H1 (cell line): ENCODE measurements around the gene ZYG11B. TPM values are rescaled to one million over a fixed set of nuclear protein-coding genes. Genes with fewer than 3 reads are reported as not detected.

Experiments used
- CTCF ChIA-PET: fragments of 300-600 bp; sonication (Branson Sonifier 250); formaldehyde crosslinking; loops from one replicate; lab custom pipeline; 2021; ENCODE audit not compliant: partially characterized antibody; lab: Charles Lee
- POLR2A ChIA-PET: fragments of 300-600 bp; sonication (Branson Sonifier 250); formaldehyde crosslinking; loops from one replicate; lab custom pipeline; 2021; ENCODE audit warnings: inconsistent platforms; ENCODE audit not compliant: partially characterized antibody; lab: Charles Lee
- DNase-seq, 2 experiments: peaks; one replicate each; pipeline versions ENCODE4 v3.0.0 to v3.0.0-alpha.2; 2010 to 2022; ENCODE audit warnings: low spot score in 2 of 2, low read depth in 1 of 2, mixed read lengths in 1 of 2
- FAIRE-seq: peaks from 2 replicates; lab custom pipeline; 2011; peaks lifted over from hg19 to GRCh38; lab: Jason Lieb, UNC
- H2AFZ ChIP-seq: 2 replicates; pipeline ENCODE4 v1.8.1; 2012; ENCODE audit warnings: low read length, inconsistent platforms
- H2AK5ac ChIP-seq: 2 replicates; pipeline ENCODE4 v1.6.1; 2013; ENCODE audit warnings: low read depth, low read length
- H2BK120ac ChIP-seq: replicated peaks from 2 replicates; pipeline ENCODE3; 2013; ENCODE audit warnings: low read depth, low read length, inconsistent platforms
- H2BK12ac ChIP-seq: 2 replicates; pipeline ENCODE4 v1.6.1; 2013; ENCODE audit warnings: low read depth, low read length
- H2BK15ac ChIP-seq: 2 replicates; pipeline ENCODE4 v1.6.1; 2013; ENCODE audit warnings: low read length
- H2BK20ac ChIP-seq: 2 replicates; pipeline ENCODE4 v1.6.1; 2013; ENCODE audit warnings: low read length
- H2BK5ac ChIP-seq: 2 replicates; pipeline ENCODE4 v1.6.1; 2013; ENCODE audit warnings: low read depth, low read length
- H3K14ac ChIP-seq: 2 replicates; pipeline ENCODE4 v1.6.1; 2013; ENCODE audit warnings: inconsistent platforms; ENCODE audit not compliant: insufficient read length
- H3K18ac ChIP-seq: 2 replicates; pipeline ENCODE4 v1.6.1; 2013; ENCODE audit warnings: low read length; ENCODE audit errors: extremely low read depth
- H3K23ac ChIP-seq: 2 replicates; pipeline ENCODE4 v1.6.1; 2013; ENCODE audit warnings: inconsistent platforms; ENCODE audit not compliant: insufficient read length
- H3K23me2 ChIP-seq: 2 replicates; pipeline ENCODE4 v1.6.1; 2013; ENCODE audit warnings: low read depth, low read length
- H3K27ac ChIP-seq: 2 replicates; pipeline ENCODE4 v1.6.1; 2011; ENCODE audit warnings: low read depth, low read length, inconsistent platforms
- H3K27me3 ChIP-seq, 4 experiments: replicated peaks in 1 of 4; 1 replicate in 1 of 4; 2 replicates in 3 of 4; pipeline versions ENCODE4 v1.6.1 to v1.8.1; 2011 to 2013; ENCODE audit warnings: low read length in 3 of 4, mild to moderate bottlenecking in 3 of 4, inconsistent platforms in 2 of 4, mixed read lengths in 2 of 4, moderate library complexity in 1 of 4; ENCODE audit not compliant: control insufficient read depth in 3 of 4, insufficient read depth in 3 of 4; ENCODE audit errors: extremely low read depth in 1 of 4
- H3K36me3 ChIP-seq, 4 experiments: 2 replicates each; pipeline versions ENCODE4 v1.6.1 to v1.8.1; 2011 to 2013; ENCODE audit warnings: mild to moderate bottlenecking in 4 of 4, low read length in 3 of 4, moderate library complexity in 2 of 4, control low read depth in 1 of 4, inconsistent platforms in 1 of 4; ENCODE audit not compliant: insufficient read depth in 4 of 4, control insufficient read depth in 2 of 4
- H3K4ac ChIP-seq: replicated peaks from 2 replicates; pipeline ENCODE3; 2013; ENCODE audit warnings: low read length, low read depth, mixed read lengths, inconsistent platforms; ENCODE audit not compliant: insufficient read length
- H3K4me1 ChIP-seq, 4 experiments: replicated peaks in 1 of 4; 1 replicate in 1 of 4; 2 replicates in 3 of 4; pipeline versions ENCODE4 v1.6.1 to v1.8.1; 2011 to 2013; ENCODE audit warnings: low read length in 3 of 4, inconsistent platforms in 2 of 4, mixed read lengths in 1 of 4; ENCODE audit not compliant: insufficient read depth in 4 of 4, control insufficient read depth in 3 of 4
- H3K4me2 ChIP-seq, 2 experiments: 2 replicates each; pipeline versions ENCODE4 v1.6.1 to v1.8.1; 2011 to 2013; ENCODE audit warnings: low read depth in 2 of 2, low read length in 2 of 2, control low read depth in 1 of 2, inconsistent platforms in 1 of 2, mild to moderate bottlenecking in 1 of 2; ENCODE audit not compliant: insufficient read depth in 1 of 2
- H3K4me3 ChIP-seq, 4 experiments: fragments of 200-600, 300-600 bp in 1 of 4; sonication (generic), shearing (Covaris generic), sonication (Bioruptor Twin) in 1 of 4; 2 replicates each; pipeline versions ENCODE4 v1.5.1 to v1.8.1; 2011 to 2016; ENCODE audit warnings: low read length in 4 of 4, low read depth in 3 of 4, control low read depth in 2 of 4, inconsistent platforms in 2 of 4, mild to moderate bottlenecking in 2 of 4, mixed read lengths in 1 of 4, moderate library complexity in 1 of 4; ENCODE audit not compliant: insufficient read depth in 2 of 4; ENCODE audit errors: extremely low read depth in 1 of 4
- H3K56ac ChIP-seq: replicated peaks from 2 replicates; pipeline ENCODE3; 2013; ENCODE audit warnings: low read depth, mild to moderate bottlenecking, mixed read lengths, low read length, inconsistent platforms; ENCODE audit not compliant: insufficient read length
- H3K79me1 ChIP-seq: 2 replicates; pipeline ENCODE4 v1.6.1; 2013; ENCODE audit warnings: low read depth, low read length, control low read depth
- H3K79me2 ChIP-seq, 2 experiments: 2 replicates each; pipeline versions ENCODE4 v1.6.1 to v1.8.1; 2012 to 2013; ENCODE audit warnings: low read length in 2 of 2, mild to moderate bottlenecking in 2 of 2, inconsistent platforms in 1 of 2; ENCODE audit not compliant: insufficient read depth in 2 of 2, control insufficient read depth in 1 of 2
- H3K9ac ChIP-seq, 4 experiments: replicated peaks in 1 of 4; 1 replicate in 1 of 4; 2 replicates in 3 of 4; pipeline versions ENCODE4 v1.6.1 to v1.8.1; 2011 to 2013; ENCODE audit warnings: low read depth in 3 of 4, low read length in 3 of 4, control low read depth in 2 of 4, mild to moderate bottlenecking in 2 of 4, moderate library complexity in 2 of 4, inconsistent platforms in 1 of 4; ENCODE audit errors: extremely low read depth in 1 of 4
- H3K9me3 ChIP-seq, 2 experiments: 2 replicates each; pipeline versions ENCODE4 v1.6.1 to v1.8.1; 2012 to 2013; ENCODE audit warnings: mild to moderate bottlenecking in 2 of 2, moderate library complexity in 2 of 2, control low read depth in 1 of 2, inconsistent platforms in 1 of 2, low read depth in 1 of 2, low read length in 1 of 2, mixed read lengths in 1 of 2; ENCODE audit not compliant: insufficient read depth in 2 of 2
- H4K20me1 ChIP-seq, 2 experiments: replicated peaks in 1 of 2; 2 replicates each; pipeline versions ENCODE3 to v1.8.1; 2011 to 2013; ENCODE audit warnings: inconsistent platforms in 2 of 2, low read length in 2 of 2, mild to moderate bottlenecking in 1 of 2; ENCODE audit not compliant: insufficient read depth in 2 of 2, control insufficient read depth in 1 of 2
- H4K5ac ChIP-seq: 2 replicates; pipeline ENCODE4 v1.6.1; 2013; ENCODE audit warnings: low read length, low read depth, mixed read lengths, inconsistent platforms; ENCODE audit not compliant: insufficient read length
- H4K8ac ChIP-seq: 2 replicates; pipeline ENCODE4 v1.8.0; 2013; ENCODE audit warnings: mild to moderate bottlenecking, moderate library complexity, low read length, inconsistent platforms; ENCODE audit not compliant: insufficient read depth; ENCODE audit errors: extremely low read depth
- H4K91ac ChIP-seq: replicated peaks from 2 replicates; pipeline ENCODE3; 2013; ENCODE audit warnings: low read length, mixed read lengths, inconsistent platforms; ENCODE audit not compliant: insufficient read length
- CREB1 ChIP-seq: IDR thresholded peaks from 2 replicates; pipeline ENCODE4 v1.6.1; 2012; ENCODE audit warnings: inconsistent platforms
- EP300 ChIP-seq, 2 experiments: IDR thresholded peaks; 1 replicate in 1 of 2; 2 replicates in 1 of 2; pipeline ENCODE4 v1.6.1; 2011 to 2012; ENCODE audit warnings: low read depth in 2 of 2, low read length in 2 of 2, mild to moderate bottlenecking in 2 of 2, borderline replicate concordance in 1 of 2, inconsistent platforms in 1 of 2, moderate library complexity in 1 of 2
- KDM1A ChIP-seq: fragments of 200-600, 300-600 bp; sonication (generic); IDR thresholded peaks from 2 replicates; pipeline ENCODE4 v1.7.1; 2016; ENCODE audit warnings: mild to moderate bottlenecking, low read length, borderline replicate concordance
- KDM4A ChIP-seq: IDR thresholded peaks from one replicate; pipeline ENCODE4 v1.7.1; 2012; ENCODE audit warnings: low read depth, mild to moderate bottlenecking, moderate library complexity, low read length, inconsistent platforms; ENCODE audit not compliant: severe bottlenecking
- MAFK ChIP-seq: IDR thresholded peaks from 2 replicates; pipeline ENCODE4 v1.6.1; 2012; ENCODE audit warnings: low read depth, mild to moderate bottlenecking, improper control_type of control experiment, low read length
- PHF8 ChIP-seq: fragments of 200-600 bp; sonication (generic); conservative IDR thresholded peaks from 2 replicates; pipeline ENCODE4 v1.7.1; 2012; ENCODE audit warnings: low read depth, mild to moderate bottlenecking, inconsistent platforms, low read length, moderate library complexity
- POU5F1 ChIP-seq: IDR thresholded peaks from 2 replicates; pipeline ENCODE4 v1.6.1; 2011; ENCODE audit warnings: low read depth, mild to moderate bottlenecking, low read length, moderate library complexity
- SP4 ChIP-seq: IDR thresholded peaks from 2 replicates; pipeline ENCODE4 v1.6.1; 2012; ENCODE audit warnings: low read length, inconsistent platforms
- SRF ChIP-seq: IDR thresholded peaks from 2 replicates; pipeline ENCODE4 v1.6.1; 2011; ENCODE audit warnings: mild to moderate bottlenecking, low read depth, low read length, moderate library complexity
- WGBS, 2 experiments: shearing (Covaris generic) in 1 of 2; methylation state at CpG; one replicate each; pipeline versions ENCODE4 v1.1.6 to v1.1.7; 2013 to 2015; ENCODE audit warnings: low lambda C conversion rate in 2 of 2, mixed read lengths in 2 of 2, inconsistent platforms in 1 of 2, low coverage in 1 of 2, missing lambda C conversion rate in 1 of 2; ENCODE audit not compliant: insufficient replicate concordance in 2 of 2, insufficient coverage in 1 of 2, insufficient read length in 1 of 2; ENCODE audit errors: extremely low coverage in 1 of 2, missing lambda C conversion rate in 1 of 2; 5-methylcytosine and 5-hydroxymethylcytosine counted together
- polyA plus RNA-seq, 7 experiments: library from polyadenylated mRNA; depleted of rRNA in 3 of 7; stranded (reverse) in 5 of 7; unstranded in 2 of 7; fragments of >200 nt in 5 of 7; fragments of 200-250 nt in 2 of 7; gene quantifications; 1 replicate in 5 of 7; 2 replicates in 1 of 7; 4 replicates in 1 of 7; pipeline versions ENCODE4 v1.2.1 to v1.2.3, GENCODE V29; 2011 to 2013; ENCODE audit warnings: missing spikeins in 2 of 7, mixed read lengths in 2 of 7
- total RNA-seq: library from RNA; stranded (reverse); fragmentation: NEBNext Ultra II Directional; extraction: Animal tissue kit (Norgen Biotek cat#: 25700); gene quantifications from 2 replicates; pipeline ENCODE4 v1.2.1, GENCODE V29; 2021
- TF ChIP-seq, protein P1 (sequence below): IDR thresholded peaks from 2 replicates; pipeline ENCODE4 v1.6.1; 2012; ENCODE audit warnings: inconsistent platforms
- TF ChIP-seq, protein P2 (sequence below): IDR thresholded peaks from 2 replicates; pipeline ENCODE4 v1.6.1; 2011; ENCODE audit warnings: low read depth, mild to moderate bottlenecking, low read length; ENCODE audit not compliant: insufficient read depth
- TF ChIP-seq, protein P3 (sequence below): IDR thresholded peaks from 2 replicates; pipeline ENCODE4 v1.6.1; 2012; ENCODE audit warnings: low read length, inconsistent platforms

Gene ZYG11B
- total and polyA plus RNA-seq, 2 of the 8 experiments (the other 6 are each of a cell fraction or from before 2014, with no cell fraction given) = 4.4 to 20.9 TPM

DNA sequence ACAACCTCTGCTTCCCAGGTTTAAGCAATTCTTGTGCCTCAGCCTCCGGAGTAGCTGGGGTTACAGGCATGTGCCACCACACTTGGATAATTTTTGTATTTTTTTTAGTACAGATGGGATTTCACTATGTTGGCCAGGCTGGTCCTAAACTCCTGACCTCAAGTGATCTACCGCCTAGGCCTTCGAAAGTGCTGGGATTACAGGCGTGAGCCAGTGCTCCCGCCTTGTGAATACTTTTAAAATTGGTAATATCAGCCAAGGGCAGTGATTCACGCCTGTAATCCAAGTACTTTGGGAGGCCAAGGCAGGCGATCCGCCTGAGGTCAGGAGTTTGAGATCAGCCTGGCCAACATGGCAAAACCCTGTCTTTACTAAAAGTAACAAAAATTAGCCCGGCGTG is 33.7 kb downstream of the ZYG11B start:
- no peak overlapping the region for H2AFZ ChIP-seq
- H2BK120ac ChIP-seq = no peak overlapping the region
- H2BK5ac ChIP-seq = no peak overlapping the region
- no peaks in the 10 kb centered on the region for H3K79me2 ChIP-seq
- no peak overlapping the region for H3K18ac ChIP-seq
- no peak overlapping the region for H3K9ac ChIP-seq
- ChIA-PET POLR2A (no interaction called here), CTCF (no interaction called here)
- no peak overlapping the region for H2BK12ac ChIP-seq
- no peak overlapping the region for H3K23ac ChIP-seq
- DNase-seq (no peak), FAIRE-seq (no peak)
- no peak overlapping the region for H2AK5ac ChIP-seq
- no peaks in the 10 kb centered on the region for H4K20me1 ChIP-seq
- no peak overlapping the region for H4K8ac ChIP-seq
- H3K9me3 ChIP-seq = no peaks in the 10 kb centered on the region
- H4K5ac ChIP-seq = no peak overlapping the region
- H3K56ac ChIP-seq = no peak overlapping the region
- no peaks in the 10 kb centered on the region for H3K27me3 ChIP-seq
- H3K4me3 ChIP-seq = no peak overlapping the region
- no peak overlapping the region for H2BK15ac ChIP-seq
- H3K23me2 ChIP-seq = no peaks in the 10 kb centered on the region
- no peak overlapping the region for H3K4me2 ChIP-seq
- no peak overlapping the region for H3K4ac ChIP-seq
- peaks cover 0 to 3% (median 0%) of the 10 kb centered on the region in 4 experiments; a peak in 1 of 7 replicates for H3K4me1 ChIP-seq
- H4K91ac ChIP-seq = no peak overlapping the region
- H3K36me3 ChIP-seq = no peaks in the 10 kb centered on the region; a peak in 1 of 8 replicates
- 95% methylated on average over 10 of the region's 10 CpGs; no CpG with 5 or more reads in 1 of the 2 experiments for WGBS, 2 experiments
- no peak overlapping the region for H2BK20ac ChIP-seq
- H3K27ac ChIP-seq = no peak overlapping the region
- H3K14ac ChIP-seq = no peak overlapping the region
- H3K79me1 ChIP-seq = no peaks in the 10 kb centered on the region
- TF ChIP-seq KDM1A = no peak
- TF ChIP-seq, protein P1, sequence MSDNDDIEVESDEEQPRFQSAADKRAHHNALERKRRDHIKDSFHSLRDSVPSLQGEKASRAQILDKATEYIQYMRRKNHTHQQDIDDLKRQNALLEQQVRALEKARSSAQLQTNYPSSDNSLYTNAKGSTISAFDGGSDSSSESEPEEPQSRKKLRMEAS = no peak
- TF ChIP-seq KDM4A = no peak
- TF ChIP-seq, protein P2, sequence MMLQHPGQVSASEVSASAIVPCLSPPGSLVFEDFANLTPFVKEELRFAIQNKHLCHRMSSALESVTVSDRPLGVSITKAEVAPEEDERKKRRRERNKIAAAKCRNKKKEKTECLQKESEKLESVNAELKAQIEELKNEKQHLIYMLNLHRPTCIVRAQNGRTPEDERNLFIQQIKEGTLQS = no peak
- TF ChIP-seq MAFK = no peak
- TF ChIP-seq PHF8 = no peak
- TF ChIP-seq, protein P3, sequence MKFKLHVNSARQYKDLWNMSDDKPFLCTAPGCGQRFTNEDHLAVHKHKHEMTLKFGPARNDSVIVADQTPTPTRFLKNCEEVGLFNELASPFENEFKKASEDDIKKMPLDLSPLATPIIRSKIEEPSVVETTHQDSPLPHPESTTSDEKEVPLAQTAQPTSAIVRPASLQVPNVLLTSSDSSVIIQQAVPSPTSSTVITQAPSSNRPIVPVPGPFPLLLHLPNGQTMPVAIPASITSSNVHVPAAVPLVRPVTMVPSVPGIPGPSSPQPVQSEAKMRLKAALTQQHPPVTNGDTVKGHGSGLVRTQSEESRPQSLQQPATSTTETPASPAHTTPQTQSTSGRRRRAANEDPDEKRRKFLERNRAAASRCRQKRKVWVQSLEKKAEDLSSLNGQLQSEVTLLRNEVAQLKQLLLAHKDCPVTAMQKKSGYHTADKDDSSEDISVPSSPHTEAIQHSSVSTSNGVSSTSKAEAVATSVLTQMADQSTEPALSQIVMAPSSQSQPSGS = no peak
- TF ChIP-seq SRF = no peak
- TF ChIP-seq SP4 = no peak
- TF ChIP-seq CREB1 = no peak
- no peak for TF ChIP-seq POU5F1
- no peak for TF ChIP-seq EP300 (IDR thresholded peaks at IDR 0.05; ENCODE audit: borderline replicate concordance in 1 of 2, low read depth in 2 of 2, low read length in 2 of 2)
